AG09319 (cell line): ENCODE results near the gene TSPOAP1.

Experiments used
- DNase-seq: peaks from one replicate; pipeline ENCODE4 v3.0.0-alpha.2; 2010; ENCODE audit warnings: low read depth; ENCODE audit errors: extremely low read depth
- CTCF ChIP-seq: IDR thresholded peaks from 2 replicates; pipeline ENCODE4 v1.5.1; 2011; ENCODE audit warnings: low read depth, mild to moderate bottlenecking, inconsistent platforms, low read length, moderate library complexity

The TSPOAP1 gene

GRCh38 chr17:58316260-58316960 lies 12.2 kb downstream of the TSPOAP1 start:
- no peak for TF ChIP-seq CTCF
- DNase-seq = no peak

- TF ChIP-seq CTCF = no peak
- no peak for DNase-seq
Observed at GRCh38 chr17:58315750-58316149, 12.8 kb downstream of the TSPOAP1 start.

GRCh38 chr17:58315281-58315711 lies 13.3 kb downstream of the TSPOAP1 start:
- DNase-seq = no peak

GRCh38 chr17:58314706-58315015 lies 13.9 kb downstream of the TSPOAP1 start:
- DNase-seq = no peak
- no peak for TF ChIP-seq CTCF

More at GRCh38 chr17:58315281-58315711, 13.3 kb downstream of the TSPOAP1 start:
- TF ChIP-seq CTCF = no peak

GRCh38 chr17:58313815-58314705 lies 14.5 kb downstream of the TSPOAP1 start:
- no peak for TF ChIP-seq CTCF
- DNase-seq = no peak

- no peak for DNase-seq
- no peak; the same call in 1 of the 2 replicates for TF ChIP-seq CTCF
Observed at GRCh38 chr17:58312829-58313228, 15.8 kb downstream of the TSPOAP1 start.

GRCh38 chr17:58312021-58312630 lies 16.5 kb downstream of the TSPOAP1 start:
- no peak for DNase-seq
- TF ChIP-seq CTCF = no peak
